GM21717 (cell line): Measurements from ENCODE around the gene OR2T34.
"Not testable (repeated sequence)": the region's sequence is repeated elsewhere in the genome, so short reads cannot be mapped to it uniquely, and the experiment has no call there.

ENCODE experiments used
- ATAC-seq: cut with Tn5 transposase; IDR thresholded peaks from one replicate; pipeline ENCODE4 v1.9.1; 2021; ENCODE audit warnings: mild to moderate bottlenecking, moderate library complexity; ENCODE audit not compliant: unreplicated experiment

The OR2T34 gene

GRCh38 chr1:248574657-248575056 lies at the start of gene OR2T34:
TSS of gene OR2T34 (minus strand) at chr1:248574757. CDS start at chr1:248574757, 0 bp downstream.
- not testable (repeated sequence) for ATAC-seq

GRCh38 chr1:248622570-248623001 lies 48.0 kb upstream of the OR2T34 start:
- peak; percentile 94 for ATAC-seq

GRCh38 chr1:248621770-248622169 lies 47.2 kb upstream of the OR2T34 start:
- no peak for ATAC-seq

- no peak for ATAC-seq
Observed at GRCh38 chr1:248618878-248619277, 44.3 kb upstream of the OR2T34 start.

DNA sequence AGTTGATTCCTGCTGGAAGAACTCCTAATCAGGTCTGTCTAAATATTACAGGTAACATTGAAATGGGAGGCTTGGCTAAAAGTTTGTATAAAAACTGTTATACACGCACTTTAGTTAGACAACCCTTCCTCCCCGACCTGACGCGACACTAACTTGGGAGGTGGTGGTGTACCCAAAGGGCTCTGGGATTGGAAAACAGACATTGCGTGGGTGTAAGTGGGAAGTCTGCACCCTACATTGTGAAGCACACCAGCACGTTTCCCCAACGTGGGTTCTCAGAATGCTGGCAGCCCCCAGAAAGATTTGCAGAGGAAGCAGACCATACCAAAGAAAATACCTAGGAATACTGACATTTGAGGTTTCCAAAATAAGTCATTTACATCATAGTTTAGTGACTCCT lies 43.6 kb upstream of the OR2T34 start:
- ATAC-seq: no peak

- peak; percentile 58 for ATAC-seq
Observed at GRCh38 chr1:248613742-248614141, 39.2 kb upstream of the OR2T34 start.

GRCh38 chr1:248611883-248612414 lies 37.4 kb upstream of the OR2T34 start:
- ATAC-seq: no peak

- no peak for ATAC-seq
Observed at GRCh38 chr1:248610301-248610700, 35.7 kb upstream of the OR2T34 start.

GRCh38 chr1:248599396-248599795 lies 24.8 kb upstream of the OR2T34 start:
- no peak for ATAC-seq

DNA sequence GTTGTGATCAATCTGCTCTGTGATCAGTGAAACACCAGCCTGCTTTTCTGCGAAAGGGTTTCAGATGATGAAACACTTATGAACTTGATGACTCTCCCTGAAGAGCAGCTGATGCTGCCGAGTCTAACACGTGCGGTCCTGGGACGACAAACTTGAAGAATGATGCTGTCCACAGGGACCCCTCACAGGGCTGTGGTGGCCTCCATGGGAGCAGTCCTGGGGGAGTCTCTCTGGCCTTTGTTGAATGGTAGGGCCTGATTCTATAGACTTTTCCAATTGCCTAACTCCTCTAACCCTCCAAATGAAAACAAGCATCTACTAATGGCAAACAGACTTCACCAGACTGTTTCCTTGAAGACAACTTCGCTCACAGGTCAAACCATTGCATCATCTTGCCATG lies 23.0 kb upstream of the OR2T34 start, which contains the start of gene OR2T10:
OR2T10 (minus strand) TSS at position 112 of the 400 bp plus-strand sequence. CDS start 3,932 bp downstream, outside the sequence.
- ATAC-seq: no peak

- peak; percentile 62 for ATAC-seq
Observed at GRCh38 chr1:248596615-248597014, 22.1 kb upstream of the OR2T34 start.

DNA sequence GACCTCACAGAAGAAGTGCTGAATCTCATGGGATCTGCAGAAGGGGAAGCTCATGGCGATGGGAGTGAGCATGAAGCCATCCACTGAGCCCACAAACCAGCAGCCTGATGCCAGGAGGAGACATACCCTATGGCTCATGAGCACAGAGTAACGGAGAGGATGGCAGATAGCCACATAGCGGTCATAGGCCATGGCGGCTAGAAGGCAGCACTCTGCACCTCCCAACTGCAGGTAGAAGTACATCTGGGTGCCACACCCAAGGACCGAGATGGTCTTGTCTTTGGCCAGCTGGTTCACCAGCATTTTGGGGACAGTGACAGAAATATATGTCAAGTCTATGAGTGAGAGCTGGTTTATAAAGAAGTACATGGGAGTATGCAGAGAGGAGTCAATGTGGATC lies 18.7 kb upstream of the OR2T34 start:
- ATAC-seq: no peak

GRCh38 chr1:248592655-248593054 lies 18.1 kb upstream of the OR2T34 start:
- ATAC-seq: no peak

DNA sequence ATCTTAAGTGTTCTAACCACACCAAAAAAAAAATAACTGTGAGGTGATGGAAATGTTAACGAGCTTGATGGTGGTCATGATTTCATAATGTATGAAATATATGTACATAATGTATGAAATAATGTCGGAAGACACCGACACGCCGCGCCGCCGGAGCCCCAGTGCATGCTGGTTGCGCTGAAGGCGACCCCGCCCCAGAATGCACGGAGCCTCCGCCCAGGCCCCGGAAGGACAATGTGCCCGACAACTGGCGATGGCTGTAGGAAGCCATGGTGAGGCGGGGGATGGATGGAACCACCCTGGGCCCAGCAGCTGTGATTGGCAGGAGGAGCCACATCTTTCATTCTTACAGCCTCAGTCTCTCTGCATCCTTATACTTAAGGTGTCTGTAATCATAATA lies 15.5 kb upstream of the OR2T34 start:
- ATAC-seq: no peak

GRCh38 chr1:248589334-248589733 lies 14.8 kb upstream of the OR2T34 start:
- ATAC-seq: no peak

DNA sequence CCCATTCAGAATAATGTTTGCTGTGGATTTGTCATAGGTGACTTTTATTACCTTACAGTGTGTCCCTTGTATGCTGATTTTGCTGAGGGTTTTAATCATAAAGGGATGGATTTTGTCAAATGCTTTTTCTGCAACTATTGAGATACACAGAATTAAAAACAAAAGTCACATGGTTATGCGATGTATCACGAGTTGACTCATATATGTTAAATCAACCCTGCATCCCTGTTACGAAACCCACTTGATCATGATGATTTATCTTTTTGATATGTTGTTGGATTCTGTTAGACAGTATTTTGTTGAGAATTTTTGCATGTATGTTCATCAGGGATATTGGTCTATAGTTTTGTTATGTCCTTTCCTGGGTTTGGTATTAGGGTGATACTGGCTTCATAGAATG lies 10.7 kb upstream of the OR2T34 start:
- no peak for ATAC-seq

DNA sequence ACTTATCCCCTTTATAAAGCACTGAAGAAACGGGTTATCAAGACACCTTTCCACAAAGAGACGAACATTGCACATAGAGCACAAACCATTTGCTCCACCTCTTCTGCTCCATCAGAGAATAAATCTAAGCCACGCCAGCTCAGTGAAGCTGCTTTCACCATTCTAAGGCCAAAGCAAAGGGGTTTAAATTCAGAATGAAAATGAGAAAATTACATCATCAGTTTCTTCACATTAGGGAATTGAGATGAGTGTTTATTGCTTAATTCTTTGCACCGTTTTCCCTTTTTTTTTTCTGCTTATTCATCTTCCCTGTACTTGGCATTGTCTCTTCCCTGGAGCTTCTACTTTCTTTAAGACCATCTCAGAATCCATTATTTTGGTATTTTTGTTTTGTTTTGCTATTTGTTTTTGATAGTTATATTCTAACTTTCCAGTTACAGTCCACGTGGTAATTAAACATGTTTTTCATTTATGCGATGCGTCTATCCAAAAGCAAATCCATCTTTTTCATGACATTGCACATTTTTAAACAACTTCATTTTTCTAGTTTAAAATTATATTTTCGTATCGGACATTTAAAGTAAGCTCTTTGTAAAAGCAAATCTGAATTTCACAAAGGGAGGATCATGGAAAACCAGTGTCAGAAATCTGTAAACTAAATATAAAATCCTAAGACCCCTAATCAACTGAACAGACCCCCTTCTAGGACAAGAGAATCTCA lies 1.9 kb upstream of the OR2T34 start:
- ATAC-seq: peak; percentile 63

GRCh38 chr1:248573856-248574255 lies 701 bp downstream of the OR2T34 start:
- ATAC-seq: not testable (repeated sequence)

- not testable (repeated sequence) for ATAC-seq
Observed at GRCh38 chr1:248572049-248572448, 2.5 kb downstream of the OR2T34 start.

GRCh38 chr1:248570811-248571210 lies 3.7 kb downstream of the OR2T34 start:
- ATAC-seq: not testable (repeated sequence)

GRCh38 chr1:248569049-248569448 lies 5.5 kb downstream of the OR2T34 start:
- not testable (repeated sequence) for ATAC-seq
